CD1c-positive myeloid dendritic cell (primary cell): Measurements from ENCODE around the gene STIP1.
A peak's percentile ranks its signal among the peaks of the same experiment; 100 is the strongest.

Experiments
- DNase-seq: peaks from one replicate; pipeline ENCODE4 v3.0.0-alpha.2; 2016; ENCODE audit errors: extremely low spot score

Gene STIP1

DNA sequence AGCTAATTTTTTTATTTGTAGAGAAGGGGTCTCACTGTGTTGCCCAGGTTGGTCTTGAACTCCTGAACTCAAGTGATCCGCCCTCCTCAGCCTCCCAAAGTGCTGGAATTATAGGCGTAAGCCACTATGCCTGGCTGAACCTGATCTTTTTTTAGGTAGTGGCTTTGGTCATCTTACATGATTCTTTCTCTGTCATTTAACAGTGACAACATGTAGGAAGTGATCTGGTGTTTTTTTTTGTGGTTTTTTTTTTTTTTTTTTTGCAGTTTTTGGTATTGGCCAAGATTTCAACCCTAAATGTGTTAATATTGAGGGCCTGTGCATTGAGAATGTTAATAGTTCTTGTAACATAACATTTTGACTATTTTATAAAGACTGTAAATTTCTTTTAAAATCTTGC is 12.5 kb downstream of the STIP1 start:
- no peak for DNase-seq

DNA sequence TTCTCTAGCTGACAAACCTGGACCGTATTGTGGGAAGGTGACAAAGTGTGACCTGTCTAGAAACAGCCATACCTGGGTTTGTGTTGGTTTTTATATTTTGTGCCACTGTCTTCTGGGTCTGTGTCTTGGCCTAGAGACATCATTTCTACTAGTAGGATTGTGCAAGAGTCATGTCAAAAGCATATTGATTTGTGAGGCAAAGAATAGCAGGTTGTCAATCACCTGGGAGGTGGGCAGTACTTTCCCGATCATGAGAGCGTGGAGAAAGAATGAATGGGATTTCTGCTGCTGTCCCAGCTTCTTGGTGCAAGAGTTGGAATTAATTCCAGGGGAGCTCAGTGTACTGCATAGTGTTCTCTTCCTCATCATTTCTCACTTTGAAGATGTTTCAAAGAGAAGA is 15.6 kb downstream of the STIP1 start:
- no peak for DNase-seq

DNA sequence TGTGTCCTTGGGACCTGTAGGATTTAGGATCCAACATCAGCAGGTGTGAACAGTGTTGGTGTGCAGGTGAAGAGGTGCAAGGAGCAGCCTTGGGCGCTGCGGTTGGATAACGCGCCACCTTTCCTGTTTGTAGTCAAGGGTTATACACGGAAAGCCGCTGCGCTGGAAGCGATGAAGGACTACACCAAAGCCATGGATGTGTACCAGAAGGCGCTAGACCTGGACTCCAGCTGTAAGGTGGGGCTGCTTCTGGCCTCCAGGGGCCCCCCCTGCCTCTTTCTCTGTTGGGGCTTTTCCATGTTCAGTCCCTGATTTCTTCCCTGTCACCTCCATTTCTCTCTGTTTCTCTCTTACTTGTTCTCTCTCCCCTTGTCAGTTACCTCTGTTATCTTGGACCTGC is 17.0 kb downstream of the STIP1 start:
- no peak for DNase-seq

DNA sequence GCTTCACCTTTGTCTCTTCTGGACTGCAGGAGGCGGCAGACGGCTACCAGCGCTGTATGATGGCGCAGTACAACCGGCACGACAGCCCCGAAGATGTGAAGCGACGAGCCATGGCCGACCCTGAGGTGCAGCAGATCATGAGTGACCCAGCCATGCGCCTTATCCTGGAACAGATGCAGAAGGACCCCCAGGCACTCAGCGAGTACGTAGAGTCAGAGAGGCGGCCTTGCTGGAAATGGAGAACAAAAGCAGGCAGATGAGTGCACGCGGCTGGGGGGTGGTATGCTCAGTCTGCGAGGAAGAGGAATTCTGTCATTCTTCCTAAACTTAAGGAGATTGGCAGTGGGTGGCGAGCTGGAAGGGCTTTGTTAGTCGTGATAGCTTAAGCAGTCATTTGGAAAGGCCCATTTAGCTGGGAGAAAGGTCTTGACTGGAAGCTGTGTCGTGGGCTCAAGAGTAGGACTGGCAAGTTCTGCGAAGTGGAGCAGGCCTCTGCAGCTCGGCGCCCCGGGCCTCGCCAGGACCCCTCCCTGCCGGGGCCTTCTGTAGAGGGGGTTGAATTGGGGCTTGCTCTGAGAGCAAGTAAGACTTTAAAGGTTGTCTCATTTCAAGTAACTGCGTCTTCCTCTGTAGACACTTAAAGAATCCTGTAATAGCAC is 17.6 kb downstream of the STIP1 start:
- DNase-seq = no peak

DNA sequence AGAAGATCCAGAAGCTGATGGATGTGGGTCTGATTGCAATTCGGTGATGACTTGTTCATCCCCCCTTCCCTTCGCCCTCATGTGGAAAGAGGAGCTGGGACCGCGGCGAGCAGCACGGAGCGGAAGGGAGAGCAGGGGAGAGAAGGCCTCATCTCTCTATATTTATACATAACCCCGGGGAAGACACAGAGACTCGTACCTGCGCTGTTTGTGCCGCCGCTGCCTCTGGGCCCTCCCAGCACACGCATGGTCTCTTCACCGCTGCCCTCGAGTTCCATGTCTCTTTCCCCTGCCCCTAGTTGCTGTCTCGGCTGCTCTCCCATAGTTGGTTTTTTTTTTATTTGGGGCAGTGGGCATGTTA is 18.1 kb downstream of the STIP1 start:
- no peak for DNase-seq

DNA sequence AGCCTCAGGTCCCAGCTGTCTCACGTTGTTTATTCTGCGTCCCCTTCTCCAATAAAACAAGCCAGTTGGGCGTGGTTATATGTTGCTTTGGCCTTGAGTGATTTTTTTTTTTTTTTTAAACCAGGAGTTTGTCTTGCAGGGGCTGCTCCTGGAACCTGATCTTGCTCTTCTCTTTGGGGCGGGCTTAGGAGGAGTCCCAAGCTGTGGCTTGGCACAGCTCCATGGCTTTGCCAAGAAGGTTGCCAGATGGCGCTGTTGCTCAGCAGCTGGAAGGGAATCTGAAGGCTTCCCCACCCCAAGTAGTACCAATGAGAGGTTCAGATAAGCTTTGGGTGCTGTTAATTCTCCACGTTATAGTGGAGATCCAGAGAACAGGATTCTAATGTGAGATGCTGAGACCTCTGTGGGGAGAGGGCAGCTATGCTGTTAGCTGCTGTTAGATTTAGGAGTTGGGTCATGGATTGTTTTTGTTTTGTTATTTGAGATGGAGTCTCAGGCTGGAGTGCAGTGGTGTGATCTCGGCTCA is 18.6 kb downstream of the STIP1 start:
- DNase-seq = peak; percentile 94

DNA sequence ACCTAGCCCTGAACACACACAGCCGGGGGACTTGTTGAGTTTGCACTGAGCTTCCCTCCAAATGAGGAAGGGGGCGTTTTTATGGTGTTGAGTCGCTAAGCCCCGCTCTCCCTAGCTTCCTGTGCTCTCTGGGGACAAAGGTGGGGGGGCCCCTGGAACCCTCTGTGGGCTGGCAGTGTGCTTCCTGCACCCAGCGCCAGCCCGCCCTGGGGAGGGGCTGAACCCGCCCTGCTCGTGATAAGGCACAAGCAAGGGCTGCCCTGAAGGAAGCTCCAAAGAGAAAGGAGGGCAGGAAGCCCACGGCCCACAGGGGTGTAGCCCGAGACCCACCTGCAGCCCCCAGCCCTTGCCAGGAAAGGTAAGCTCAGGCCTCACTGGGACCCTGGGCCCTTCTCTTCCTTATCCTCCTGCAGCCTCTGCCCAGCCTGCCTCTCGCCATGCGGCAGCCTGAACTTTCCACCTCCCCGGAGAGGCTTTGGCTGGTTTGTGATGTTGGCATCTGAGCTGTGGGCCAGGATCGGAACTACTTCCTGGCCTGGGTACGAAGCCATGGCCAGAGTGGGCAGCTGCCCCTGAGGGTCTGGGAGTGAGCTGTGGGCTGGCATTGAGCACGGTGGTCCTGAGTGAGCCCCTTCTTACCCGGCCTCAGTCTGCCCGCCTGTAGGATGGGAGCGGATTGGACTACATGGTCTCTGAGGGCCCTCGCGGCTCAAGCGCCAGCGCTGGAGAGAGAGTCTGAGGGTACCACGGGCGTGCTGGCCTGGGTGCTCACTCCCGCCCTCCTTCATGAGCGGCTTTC is 20.7 kb downstream of the STIP1 start, which contains the start of gene FERMT3:
Gene FERMT3 (plus strand): TSS at position 265 of the 799 bp plus-strand sequence. CDS start 644 bp downstream, outside the sequence.
- peak; percentile 85 for DNase-seq

DNA sequence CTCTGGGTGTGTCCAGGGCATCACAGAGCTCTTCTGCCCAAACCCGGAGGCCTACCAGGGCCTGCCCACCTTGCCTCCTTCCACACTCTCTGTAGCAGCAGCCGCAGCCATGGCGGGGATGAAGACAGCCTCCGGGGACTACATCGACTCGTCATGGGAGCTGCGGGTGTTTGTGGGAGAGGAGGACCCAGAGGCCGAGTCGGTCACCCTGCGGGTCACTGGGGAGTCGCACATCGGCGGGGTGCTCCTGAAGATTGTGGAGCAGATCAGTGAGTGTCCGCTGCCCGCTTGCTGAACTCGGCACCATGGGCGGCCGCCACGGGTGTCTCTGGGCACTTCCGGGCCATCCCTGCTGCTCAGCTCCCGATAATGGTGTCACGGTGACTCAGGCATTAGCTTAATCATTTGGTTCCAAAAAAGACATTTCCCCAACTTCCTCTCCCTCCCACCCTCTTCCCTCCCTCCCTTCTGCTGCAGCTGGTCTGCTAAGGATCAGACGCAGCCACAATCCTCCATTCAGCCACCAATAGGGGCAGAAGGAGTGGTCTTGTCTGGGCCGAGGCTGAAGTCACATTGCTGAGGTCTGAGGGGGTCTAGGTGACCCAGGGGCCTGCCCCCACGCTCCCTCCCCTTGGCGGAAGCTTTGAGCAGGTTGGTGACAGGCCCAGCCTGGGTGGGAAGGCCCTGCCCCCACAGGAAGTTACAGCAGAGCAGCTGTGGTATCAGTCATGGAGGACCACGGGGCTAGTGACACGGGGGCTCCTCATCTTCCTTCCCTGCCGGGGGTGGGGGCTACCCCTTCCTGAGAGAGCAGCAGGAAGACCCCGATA is 21.5 kb downstream of the STIP1 start:
- peak; percentile 89 for DNase-seq

DNA sequence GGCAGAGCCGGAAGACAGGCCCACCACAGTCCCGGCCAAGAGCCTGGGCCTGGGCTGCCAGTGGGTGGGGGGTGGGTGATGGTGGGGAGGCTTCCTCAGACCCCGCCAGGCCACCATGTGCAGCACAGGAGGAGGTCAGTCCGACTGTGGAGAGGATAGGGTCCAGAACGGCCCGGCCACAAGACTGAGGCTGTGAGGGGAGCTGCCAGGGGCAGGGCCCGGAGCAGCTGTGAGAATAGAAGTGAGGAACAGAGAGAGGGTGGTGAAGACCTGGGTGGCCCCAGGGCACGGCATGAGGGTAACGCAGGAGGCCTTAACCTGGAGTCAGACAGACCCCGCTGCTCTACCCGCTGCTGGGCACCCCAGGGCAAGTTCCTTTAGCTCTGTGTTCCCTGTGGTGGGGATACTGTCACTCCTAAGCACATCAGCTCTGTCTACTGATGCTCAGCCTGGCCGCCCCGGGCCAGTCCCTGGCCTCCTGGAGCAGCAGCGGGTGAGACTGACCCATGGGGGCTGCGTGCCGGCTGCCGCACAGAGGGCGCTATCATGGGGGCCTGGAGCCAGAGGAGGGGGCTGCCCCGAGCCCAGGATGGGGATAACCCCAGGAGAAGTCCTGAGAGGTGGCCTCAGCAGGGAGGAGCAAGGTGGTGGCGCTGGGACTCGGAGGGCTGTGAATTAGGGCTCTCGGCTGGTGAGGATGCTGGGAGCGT is 22.3 kb downstream of the STIP1 start:
- no peak for DNase-seq

DNA sequence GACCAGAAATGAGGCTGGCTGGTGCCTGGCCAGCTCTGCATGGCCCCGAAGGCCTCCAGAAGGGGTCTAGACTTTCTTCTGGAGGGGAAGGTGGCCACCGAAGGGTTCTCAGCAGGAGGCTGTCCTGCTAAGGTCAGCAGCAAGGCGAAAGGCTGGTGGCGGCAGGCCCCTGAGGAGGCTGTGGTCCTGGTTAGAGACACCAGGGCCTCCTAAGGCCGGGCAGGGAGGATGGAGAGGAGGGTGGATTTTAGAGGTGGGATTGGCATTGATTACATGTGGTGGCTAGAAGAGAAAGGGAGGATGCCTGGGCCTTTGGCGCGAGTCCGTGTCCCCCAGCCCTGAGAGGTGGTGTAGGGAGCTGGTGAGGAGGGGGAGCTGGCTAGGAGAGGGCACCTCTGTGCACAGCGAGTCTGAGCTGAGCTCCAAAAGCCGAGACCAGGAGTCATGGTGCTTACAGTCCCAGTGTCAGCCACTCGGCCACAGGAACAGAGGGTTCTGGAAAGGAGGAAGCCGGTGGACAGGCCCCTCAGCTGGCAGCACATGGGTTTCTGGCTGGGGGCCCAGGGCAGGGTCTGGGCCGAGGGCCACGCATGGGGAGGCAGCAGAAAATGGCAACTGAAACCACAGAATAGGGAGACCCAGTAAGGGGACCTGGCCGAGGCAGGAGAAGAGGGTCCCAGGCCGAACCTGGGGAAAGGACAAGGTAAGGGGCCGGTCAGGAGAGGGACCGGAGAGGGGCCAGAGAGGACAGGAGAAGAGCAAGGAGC is 23.0 kb downstream of the STIP1 start:
- DNase-seq = no peak

DNA sequence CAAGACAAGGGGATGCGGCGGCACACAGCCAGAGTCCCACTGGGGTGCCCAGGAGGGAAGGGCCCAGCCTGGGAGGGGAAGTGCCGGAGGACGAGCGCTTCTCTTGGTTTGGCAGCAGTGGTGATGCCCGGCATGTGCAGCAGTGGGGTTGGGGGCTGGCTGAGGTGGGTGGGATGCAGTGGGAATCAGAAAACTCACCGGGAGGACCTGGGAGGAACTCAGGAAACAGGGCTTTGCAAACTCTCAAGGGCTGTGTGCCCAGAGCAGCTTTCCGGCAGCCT is 23.5 kb downstream of the STIP1 start:
- DNase-seq = no peak

DNA sequence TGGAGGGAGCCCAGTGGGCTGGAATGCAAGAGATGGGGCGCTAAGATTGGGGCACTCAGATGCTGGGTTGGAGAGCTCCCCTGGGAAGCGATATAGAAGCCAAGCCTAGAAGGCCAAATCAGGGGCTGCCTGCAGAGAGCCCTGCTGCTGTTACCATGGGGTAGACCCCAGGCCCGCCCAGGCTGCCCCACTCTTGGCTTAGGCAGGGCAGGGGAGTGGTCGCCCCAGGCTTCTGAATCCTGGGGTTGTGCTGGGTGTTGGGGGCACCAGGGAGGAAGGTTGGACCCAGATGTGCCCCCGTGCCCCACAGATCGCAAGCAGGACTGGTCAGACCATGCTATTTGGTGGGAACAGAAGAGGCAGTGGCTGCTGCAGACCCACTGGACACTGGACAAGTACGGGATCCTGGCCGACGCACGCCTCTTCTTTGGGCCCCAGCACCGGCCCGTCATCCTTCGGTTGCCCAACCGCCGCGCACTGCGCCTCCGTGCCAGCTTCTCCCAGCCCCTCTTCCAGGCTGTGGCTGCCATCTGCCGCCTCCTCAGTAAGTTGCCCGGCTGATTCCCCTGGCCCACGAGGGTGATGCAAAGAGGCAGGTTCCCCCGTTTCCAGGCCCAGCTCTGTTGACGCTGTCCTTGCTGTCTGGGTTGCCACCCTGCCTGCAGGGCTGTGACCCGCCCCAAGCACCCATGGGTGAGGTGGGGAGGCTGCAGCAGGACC is 24.5 kb downstream of the STIP1 start:
- no peak for DNase-seq

DNA sequence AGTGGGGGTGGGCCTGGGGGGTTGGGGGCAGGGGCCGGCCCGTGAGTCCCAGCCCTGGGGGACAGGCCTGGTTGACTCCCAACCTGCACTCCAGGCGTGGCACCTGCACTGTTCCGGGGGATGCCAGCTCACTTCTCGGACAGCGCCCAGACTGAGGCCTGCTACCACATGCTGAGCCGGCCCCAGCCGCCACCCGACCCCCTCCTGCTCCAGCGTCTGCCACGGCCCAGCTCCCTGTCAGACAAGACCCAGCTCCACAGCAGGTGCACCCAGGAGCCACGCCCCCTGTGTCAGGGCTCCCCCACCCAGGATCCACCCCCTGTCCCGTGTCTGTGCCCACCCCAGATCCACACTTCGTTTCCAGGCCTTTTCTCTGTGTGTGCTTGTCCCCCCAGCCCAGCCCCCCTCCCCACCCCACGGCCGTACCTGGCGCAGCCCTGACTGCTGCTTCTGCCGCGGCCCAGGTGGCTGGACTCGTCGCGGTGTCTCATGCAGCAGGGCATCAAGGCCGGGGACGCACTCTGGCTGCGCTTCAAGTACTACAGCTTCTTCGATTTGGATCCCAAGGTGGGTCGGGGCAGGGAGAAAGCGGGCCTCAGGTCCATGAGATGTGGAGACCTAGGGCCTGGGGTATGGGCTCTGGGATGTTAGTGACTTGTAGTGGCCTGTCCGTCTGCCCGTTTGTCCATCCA is 25.4 kb downstream of the STIP1 start:
- DNase-seq = no peak

DNA sequence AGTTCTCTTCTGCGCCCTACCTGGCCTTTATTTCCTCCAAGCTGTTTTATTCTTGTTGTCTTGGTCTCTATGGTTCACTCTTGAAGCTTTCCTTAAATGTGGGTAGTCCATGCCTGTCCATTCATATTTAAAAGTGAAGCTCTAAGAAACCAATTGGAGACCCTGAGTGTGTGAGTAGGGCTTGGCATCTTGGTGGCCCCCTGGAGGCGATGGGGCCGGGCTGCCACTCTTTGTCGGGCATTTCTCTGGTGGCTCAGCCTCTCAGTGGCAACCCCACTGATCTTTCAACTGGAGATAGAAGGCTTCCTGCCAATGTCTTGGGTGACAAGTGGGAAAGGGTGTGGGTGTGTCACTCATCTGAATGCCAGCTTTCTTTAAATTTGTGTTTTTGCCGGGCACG is 30.9 kb downstream of the STIP1 start:
- DNase-seq = no peak

DNA sequence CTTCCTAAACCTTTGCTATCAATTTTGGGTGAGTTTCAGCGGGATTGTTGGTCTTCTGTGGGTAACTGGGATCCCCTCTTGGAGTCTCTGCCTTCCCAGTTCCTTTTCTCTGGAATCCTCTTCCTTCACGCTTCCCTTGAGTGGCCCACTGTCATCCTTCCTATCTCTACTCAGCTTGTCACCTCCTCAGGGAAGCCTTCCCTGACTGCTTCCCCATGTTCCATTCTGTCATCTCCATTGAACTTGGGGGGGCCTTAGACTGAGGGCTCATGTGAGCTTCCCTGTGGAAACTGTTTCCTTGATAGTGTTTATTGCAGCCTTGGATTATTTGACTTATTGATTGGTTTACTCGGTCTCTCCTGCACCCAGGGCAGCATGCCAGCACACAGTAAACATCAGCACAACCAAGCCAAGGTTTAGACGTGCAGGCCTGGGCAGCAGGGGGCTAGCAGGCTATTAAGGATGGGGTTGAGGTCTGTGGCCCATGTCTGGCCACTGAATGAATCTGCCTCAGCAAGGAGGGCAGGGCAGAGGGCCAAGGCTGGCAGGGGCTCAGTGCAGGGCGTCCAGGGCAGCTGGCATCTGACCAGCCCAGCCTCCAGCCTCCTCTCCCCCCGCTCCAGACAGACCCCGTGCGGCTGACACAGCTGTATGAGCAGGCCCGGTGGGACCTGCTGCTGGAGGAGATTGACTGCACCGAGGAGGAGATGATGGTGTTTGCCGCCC is 32.8 kb downstream of the STIP1 start:
- no peak for DNase-seq

DNA sequence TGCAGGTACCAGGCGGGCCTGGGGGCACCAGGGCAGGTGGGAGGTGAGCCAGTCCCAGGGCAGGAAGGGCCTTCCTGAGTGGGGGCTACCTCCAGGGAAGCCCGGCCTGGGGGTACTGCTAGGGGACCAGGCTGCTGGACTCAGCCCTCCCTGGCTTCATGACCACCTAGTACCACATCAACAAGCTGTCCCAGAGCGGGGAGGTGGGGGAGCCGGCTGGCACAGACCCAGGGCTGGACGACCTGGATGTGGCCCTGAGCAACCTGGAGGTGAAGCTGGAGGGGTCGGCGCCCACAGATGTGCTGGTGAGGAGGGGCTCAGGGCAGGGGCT is 33.3 kb downstream of the STIP1 start:
- no peak for DNase-seq

DNA sequence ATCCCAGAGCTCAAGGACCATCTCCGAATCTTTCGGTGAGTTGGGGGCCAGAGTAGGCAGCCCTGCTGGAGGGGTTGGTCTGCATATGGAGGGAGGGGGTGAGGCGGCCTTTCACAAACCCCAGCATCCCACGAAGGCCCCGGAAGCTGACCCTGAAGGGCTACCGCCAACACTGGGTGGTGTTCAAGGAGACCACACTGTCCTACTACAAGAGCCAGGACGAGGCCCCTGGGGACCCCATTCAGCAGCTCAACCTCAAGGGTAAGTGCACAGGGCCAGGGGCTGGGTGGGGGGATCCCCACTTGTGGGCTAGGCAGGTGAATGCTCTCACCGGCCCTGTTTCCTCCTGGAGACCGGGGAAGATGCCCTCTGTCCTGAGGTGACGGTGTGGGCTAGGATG is 33.8 kb downstream of the STIP1 start:
- DNase-seq = no peak

DNA sequence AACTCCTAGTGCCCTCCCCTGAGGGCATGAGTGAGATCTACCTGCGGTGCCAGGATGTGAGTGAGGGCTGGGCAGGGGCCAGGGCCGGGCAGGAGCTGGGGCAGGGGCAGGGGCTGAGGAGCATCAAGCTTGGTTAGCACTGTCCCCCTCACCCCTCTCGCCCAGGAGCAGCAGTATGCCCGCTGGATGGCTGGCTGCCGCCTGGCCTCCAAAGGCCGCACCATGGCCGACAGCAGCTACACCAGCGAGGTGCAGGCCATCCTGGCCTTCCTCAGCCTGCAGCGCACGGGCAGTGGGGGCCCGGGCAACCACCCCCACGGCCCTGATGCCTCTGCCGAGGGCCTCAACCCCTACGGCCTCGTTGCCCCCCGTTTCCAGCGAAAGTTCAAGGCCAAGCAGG is 34.3 kb downstream of the STIP1 start:
- DNase-seq = no peak

DNA sequence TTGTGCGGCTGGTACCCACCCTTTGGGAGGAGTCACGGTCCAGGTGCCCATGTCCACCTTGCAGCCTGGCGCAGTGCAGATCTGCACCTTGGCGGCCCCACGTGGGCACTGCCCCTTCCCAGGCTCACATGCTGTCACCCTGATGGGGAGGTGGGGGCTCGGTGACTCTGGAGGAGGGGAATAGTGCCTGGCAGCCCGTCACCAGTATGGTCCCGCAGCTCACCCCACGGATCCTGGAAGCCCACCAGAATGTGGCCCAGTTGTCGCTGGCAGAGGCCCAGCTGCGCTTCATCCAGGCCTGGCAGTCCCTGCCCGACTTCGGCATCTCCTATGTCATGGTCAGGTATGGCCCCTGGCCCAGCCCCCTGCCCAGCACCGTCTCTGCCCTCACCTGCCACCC is 34.8 kb downstream of the STIP1 start:
- no peak for DNase-seq

DNA sequence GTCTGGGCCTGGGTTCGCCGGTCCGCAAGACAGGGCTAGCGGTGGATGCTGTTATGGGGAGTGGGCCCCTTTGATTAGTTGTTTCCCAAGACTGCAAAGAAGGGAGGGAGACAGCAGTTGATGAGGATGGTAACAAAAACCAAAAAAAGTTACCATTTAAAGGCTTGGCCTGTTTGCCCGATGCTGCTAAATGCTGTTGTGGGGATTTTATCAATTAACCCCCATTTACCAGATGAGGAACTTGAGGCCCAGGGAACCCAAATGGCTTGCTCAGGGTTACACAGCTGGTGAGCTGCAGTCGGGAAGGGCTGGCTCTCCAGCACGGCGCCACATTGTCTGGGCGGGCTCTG is 36.7 kb downstream of the STIP1 start:
- no peak for DNase-seq
